ENCODE results near the gene GCN1. TPM values are rescaled to one million over a fixed set of nuclear protein-coding genes. Genes with fewer than 3 reads are reported as not detected.
"Not testable (repeated sequence)": the region's sequence is repeated elsewhere in the genome, so short reads cannot be mapped to it uniquely, and the experiment has no call there.

Gene GCN1
- total RNA-seq, 4 donors from 2014 or later = 62.0 to 310 (median 101) TPM

GRCh38 chr12:120204171-120204570, 9.7 kb upstream of the GCN1 start:
- Histone ChIP-seq H3K27me3 (no peaks in the 10 kb centered on the region), H3K27ac (no peak overlapping the region)
- WGBS = 94% methylated on average over 7 of the region's 7 CpGs

GRCh38 chr12:120200364-120200800, 5.9 kb upstream of the GCN1 start:
- no peak for DNase-seq (ENCODE audit: low spot score in 2 of 2)

More at GRCh38 chr12:120204171-120204570, 9.7 kb upstream of the GCN1 start:
- no peak for DNase-seq (ENCODE audit: low spot score in 2 of 2)
- TF ChIP-seq POLR2AphosphoS5 (IDR thresholded peaks at IDR 0.05) (no peak), CTCF (IDR thresholded peaks at IDR 0.05) (no peak), POLR2A (IDR thresholded peaks at IDR 0.05) (no peak), EP300 (IDR thresholded peaks at IDR 0.05) (no peak)
- H3K9me3 ChIP-seq = no peaks in the 10 kb centered on the region
- H3K36me3 ChIP-seq = peaks cover 9% of the 10 kb centered on the region
- no peak overlapping the region for H3K4me3 ChIP-seq
- H3K4me1 ChIP-seq = peaks cover 12% of the 10 kb centered on the region

GRCh38 chr12:120199595-120200306, 5.2 kb upstream of the GCN1 start:
- TF ChIP-seq POLR2A (IDR thresholded peaks at IDR 0.05) (no peak), POLR2AphosphoS5 (IDR thresholded peaks at IDR 0.05) (peak in 2 of 3 donors; percentile 50 to 80)
- H3K9me3 ChIP-seq = no peaks in the 10 kb centered on the region
- WGBS = 19% methylated on average over 12 of the region's 12 CpGs
- H3K27me3 ChIP-seq = no peaks in the 10 kb centered on the region
- peaks cover 41% of the 10 kb centered on the region for H3K4me1 ChIP-seq
- peaks cover 32% of the 10 kb centered on the region for H3K36me3 ChIP-seq
- H3K27ac ChIP-seq = peak overlapping the region; percentile 90
- H3K4me3 ChIP-seq = peak overlapping the region; percentile 97
- DNase-seq (ENCODE audit: low spot score in 2 of 2) = no peak

More at GRCh38 chr12:120200364-120200800, 5.9 kb upstream of the GCN1 start:
- peaks cover 35% of the 10 kb centered on the region for H3K4me1 ChIP-seq
- H3K9me3 ChIP-seq = no peaks in the 10 kb centered on the region
- TF ChIP-seq POLR2A (IDR thresholded peaks at IDR 0.05) (no peak), POLR2AphosphoS5 (IDR thresholded peaks at IDR 0.05) (no peak), CTCF (IDR thresholded peaks at IDR 0.05) (no peak), EP300 (IDR thresholded peaks at IDR 0.05) (no peak)
- H3K36me3 ChIP-seq = peaks cover 32% of the 10 kb centered on the region
- H3K27ac ChIP-seq = peak overlapping the region; percentile 90
- H3K4me3 ChIP-seq = peak overlapping the region; percentile 97
- 3% methylated on average over 9 of the region's 16 CpGs for WGBS
- H3K27me3 ChIP-seq = no peaks in the 10 kb centered on the region

GRCh38 chr12:120199025-120199424, 4.5 kb upstream of the GCN1 start:
- H3K27ac ChIP-seq = no peak overlapping the region
- H3K9me3 ChIP-seq = no peaks in the 10 kb centered on the region
- H3K4me3 ChIP-seq = peak overlapping the region; percentile 97
- no peaks in the 10 kb centered on the region for H3K27me3 ChIP-seq
- TF ChIP-seq POLR2A (IDR thresholded peaks at IDR 0.05) = no peak
- no peak for TF ChIP-seq POLR2AphosphoS5 (IDR thresholded peaks at IDR 0.05)
- TF ChIP-seq EP300 (IDR thresholded peaks at IDR 0.05) = no peak
- no peak for TF ChIP-seq CTCF (IDR thresholded peaks at IDR 0.05)
- peaks cover 43% of the 10 kb centered on the region for H3K4me1 ChIP-seq
- WGBS = 74% methylated on average over 6 of the region's 7 CpGs
- no peak for DNase-seq (ENCODE audit: low spot score in 2 of 2)
- H3K36me3 ChIP-seq = peaks cover 32% of the 10 kb centered on the region

GRCh38 chr12:120197542-120197887, 3.0 kb upstream of the GCN1 start:
- peaks cover 58% of the 10 kb centered on the region for H3K4me1 ChIP-seq
- peaks cover 32% of the 10 kb centered on the region for H3K36me3 ChIP-seq
- no peak overlapping the region for H3K4me3 ChIP-seq
- 64% methylated on average over 4 of the region's 4 CpGs for WGBS
- no peak overlapping the region for H3K27ac ChIP-seq
- TF ChIP-seq POLR2A (IDR thresholded peaks at IDR 0.05) (no peak), CTCF (IDR thresholded peaks at IDR 0.05) (no peak), POLR2AphosphoS5 (IDR thresholded peaks at IDR 0.05) (no peak), EP300 (IDR thresholded peaks at IDR 0.05) (no peak)
- no peaks in the 10 kb centered on the region for H3K9me3 ChIP-seq
- DNase-seq (ENCODE audit: low spot score in 2 of 2) = no peak
- H3K27me3 ChIP-seq = no peaks in the 10 kb centered on the region

- not testable (repeated sequence) for H3K27ac ChIP-seq
- H3K4me1 ChIP-seq = peaks cover 60% of the 10 kb centered on the region
Measured at GRCh38 chr12:120196817-120197541, 2.5 kb upstream of the GCN1 start.

More at GRCh38 chr12:120196817-120197541, 2.5 kb upstream of the GCN1 start:
- 68% methylated on average over 7 of the region's 7 CpGs for WGBS
- DNase-seq (ENCODE audit: low spot score in 2 of 2); H3K4me3 ChIP-seq; H3K9me3 ChIP-seq; H3K27me3 ChIP-seq: not testable (repeated sequence)
- peaks cover 32% of the 10 kb centered on the region for H3K36me3 ChIP-seq
